ENCODE results near the gene HMCN2. TPM values are rescaled to one million over a fixed set of nuclear protein-coding genes. Genes with fewer than 3 reads are reported as not detected.

Gene HMCN2
- total RNA-seq, 4 donors from 2014 or later: 24.8 to 61.7 (median 36.1) TPM

GRCh38 chr9:130421154-130421801, 155.7 kb downstream of the HMCN2 start:
- no peak overlapping the region for H3K27ac ChIP-seq
- no peaks in the 10 kb centered on the region for H3K27me3 ChIP-seq
- H3K4me3 ChIP-seq: no peak overlapping the region
- no peaks in the 10 kb centered on the region for H3K9me3 ChIP-seq
- no peak for DNase-seq
- H3K36me3 ChIP-seq: peaks cover 0 to 27% (median 0%) of the 10 kb centered on the region in 3 donors
- peaks cover 0 to 22% (median 0%) of the 10 kb centered on the region in 4 donors for H3K4me1 ChIP-seq
- TF ChIP-seq CTCF (IDR thresholded peaks at IDR 0.05): no peak
- no peak for TF ChIP-seq POLR2A (IDR thresholded peaks at IDR 0.05)

GRCh38 chr9:130421802-130422276, 156.3 kb downstream of the HMCN2 start:
- no peak overlapping the region for H3K4me3 ChIP-seq
- no peaks in the 10 kb centered on the region for H3K9me3 ChIP-seq
- no peak for DNase-seq
- no peak for TF ChIP-seq POLR2A (IDR thresholded peaks at IDR 0.05)
- TF ChIP-seq CTCF (IDR thresholded peaks at IDR 0.05): no peak
- H3K4me1 ChIP-seq: peaks cover 0 to 25% (median 1%) of the 10 kb centered on the region in 4 donors
- H3K36me3 ChIP-seq: peaks cover 0 to 27% (median 0%) of the 10 kb centered on the region in 3 donors
- no peak overlapping the region for H3K27ac ChIP-seq
- no peaks in the 10 kb centered on the region for H3K27me3 ChIP-seq

GRCh38 chr9:130422546-130422945, 157.0 kb downstream of the HMCN2 start:
- no peak for TF ChIP-seq POLR2A (IDR thresholded peaks at IDR 0.05)
- no peak for TF ChIP-seq CTCF (IDR thresholded peaks at IDR 0.05)
- Histone ChIP-seq H3K27ac (no peak overlapping the region), H3K4me1 (peaks cover 0 to 32% (median 3%) of the 10 kb centered on the region in 4 donors), H3K9me3 (no peaks in the 10 kb centered on the region), H3K36me3 (peaks cover 0 to 27% (median 0%) of the 10 kb centered on the region in 3 donors), H3K4me3 (no peak overlapping the region), H3K27me3 (no peaks in the 10 kb centered on the region)
- DNase-seq: no peak

- TF ChIP-seq POLR2A (IDR thresholded peaks at IDR 0.05) (no peak), CTCF (IDR thresholded peaks at IDR 0.05) (no peak)
- no peaks in the 10 kb centered on the region for H3K9me3 ChIP-seq
- no peak for DNase-seq
- H3K4me3 ChIP-seq: no peak overlapping the region
- no peaks in the 10 kb centered on the region for H3K27me3 ChIP-seq
- H3K4me1 ChIP-seq: peaks cover 0 to 32% (median 3%) of the 10 kb centered on the region in 4 donors
- H3K36me3 ChIP-seq: peaks cover 0 to 19% (median 0%) of the 10 kb centered on the region in 3 donors
- H3K27ac ChIP-seq: no peak overlapping the region
Measured at GRCh38 chr9:130423272-130423671, 157.7 kb downstream of the HMCN2 start.

GRCh38 chr9:130424595-130425454, 159.3 kb downstream of the HMCN2 start:
- no peak overlapping the region for H3K27ac ChIP-seq
- peaks cover 0 to 8% (median 0%) of the 10 kb centered on the region in 3 donors for H3K36me3 ChIP-seq
- H3K4me1 ChIP-seq: peaks cover 0 to 32% (median 3%) of the 10 kb centered on the region in 4 donors
- no peak for DNase-seq
- TF ChIP-seq POLR2A (IDR thresholded peaks at IDR 0.05) (no peak), CTCF (IDR thresholded peaks at IDR 0.05) (no peak)
- H3K4me3 ChIP-seq: no peak overlapping the region
- no peaks in the 10 kb centered on the region for H3K9me3 ChIP-seq
- H3K27me3 ChIP-seq: no peaks in the 10 kb centered on the region
